ENCODE measurements around the gene ACTR3C.
"Not testable (repeated sequence)": the region's sequence is repeated elsewhere in the genome, so short reads cannot be mapped to it uniquely, and the experiment has no call there.

Gene ACTR3C

DNA sequence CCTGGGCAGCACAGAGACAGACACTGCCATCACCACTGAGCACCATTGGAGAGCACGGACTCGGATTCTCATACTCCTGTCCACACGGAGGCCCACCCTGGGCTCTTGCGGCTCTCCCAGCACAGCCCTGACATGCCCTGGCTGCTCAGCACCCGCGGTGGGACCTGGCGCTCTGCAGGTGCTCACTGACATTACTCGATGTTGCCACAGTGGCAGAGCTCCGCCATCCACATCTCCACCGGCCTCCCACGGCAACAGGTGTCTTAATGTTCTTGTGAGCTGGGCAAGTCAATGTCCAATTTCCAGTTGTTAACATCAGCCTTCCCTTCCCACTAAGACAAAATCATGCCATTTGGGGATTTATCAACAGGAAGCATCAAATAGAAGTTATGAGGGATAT, 45.0 kb downstream of the ACTR3C start:
- not testable (repeated sequence) for DNase-seq

DNA sequence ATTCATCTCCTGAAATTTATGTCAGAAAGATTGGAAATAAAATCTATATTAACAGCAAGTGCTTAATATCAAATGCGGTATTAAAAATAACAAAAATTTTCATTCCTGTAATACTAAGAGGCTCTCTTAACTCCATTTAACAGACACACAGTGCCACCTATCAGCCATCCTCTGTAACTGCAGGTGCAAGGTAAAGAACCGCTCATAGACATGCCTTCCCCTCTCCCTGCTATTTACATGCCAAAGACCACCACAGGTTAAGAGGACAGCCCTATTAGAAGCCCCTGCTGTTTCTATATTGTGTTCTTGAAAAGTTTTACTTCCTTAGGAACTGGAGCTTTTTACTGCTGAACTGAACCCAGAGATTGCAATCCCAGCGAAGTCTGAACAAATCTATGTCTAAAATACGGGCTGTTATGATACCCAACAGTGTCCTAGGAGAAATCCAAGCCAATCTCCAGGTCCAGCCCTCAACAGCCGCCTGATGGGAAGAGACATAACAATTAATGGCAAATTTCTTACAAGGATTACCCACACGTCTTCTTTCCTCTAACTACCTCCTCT, 47.1 kb downstream of the ACTR3C start:
- DNase-seq: peak; percentile 42

DNA sequence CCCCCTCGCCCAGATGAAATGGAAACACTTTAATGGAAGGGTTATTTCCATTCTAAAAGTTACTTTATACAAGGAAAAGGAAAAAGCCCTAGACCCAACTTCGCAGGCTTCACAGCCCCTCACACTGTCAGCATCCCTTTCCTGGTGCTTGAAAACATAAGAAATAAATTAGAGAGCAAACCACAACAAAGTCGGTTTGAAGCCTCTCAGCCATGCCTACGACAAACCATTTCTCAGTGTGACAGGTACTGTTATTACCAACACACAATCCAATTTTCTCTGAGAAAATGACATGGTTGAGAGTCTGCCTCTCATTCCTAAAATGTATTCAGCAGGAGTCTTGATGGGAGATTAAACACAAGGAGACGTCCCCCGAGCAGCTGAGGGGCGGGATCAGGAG, 51.4 kb downstream of the ACTR3C start:
- not testable (repeated sequence) for DNase-seq

- not testable (repeated sequence) for DNase-seq
Measured at GRCh38 chr7:150270101-150270824, 53.1 kb downstream of the ACTR3C start.

DNA sequence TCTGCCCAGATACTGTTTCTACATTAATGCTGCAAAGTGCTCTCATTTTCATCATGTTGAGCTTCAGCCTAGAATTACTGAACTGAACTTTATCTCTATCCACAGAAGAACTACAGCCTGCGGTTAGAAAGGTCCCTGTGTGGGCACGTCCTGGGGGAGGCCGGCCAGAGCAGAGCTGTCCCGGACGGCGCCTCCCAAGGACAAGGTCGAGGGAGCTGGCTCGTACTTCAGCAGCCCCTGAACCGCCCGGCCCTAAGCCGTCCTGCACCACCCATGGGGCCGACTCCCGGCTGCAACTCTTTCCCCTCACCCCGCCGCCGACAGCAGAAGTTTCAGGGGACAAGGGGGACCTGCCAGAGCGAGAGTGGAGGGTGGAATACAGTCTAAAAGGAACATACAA, 54.5 kb downstream of the ACTR3C start:
- DNase-seq: not testable (repeated sequence)

DNA sequence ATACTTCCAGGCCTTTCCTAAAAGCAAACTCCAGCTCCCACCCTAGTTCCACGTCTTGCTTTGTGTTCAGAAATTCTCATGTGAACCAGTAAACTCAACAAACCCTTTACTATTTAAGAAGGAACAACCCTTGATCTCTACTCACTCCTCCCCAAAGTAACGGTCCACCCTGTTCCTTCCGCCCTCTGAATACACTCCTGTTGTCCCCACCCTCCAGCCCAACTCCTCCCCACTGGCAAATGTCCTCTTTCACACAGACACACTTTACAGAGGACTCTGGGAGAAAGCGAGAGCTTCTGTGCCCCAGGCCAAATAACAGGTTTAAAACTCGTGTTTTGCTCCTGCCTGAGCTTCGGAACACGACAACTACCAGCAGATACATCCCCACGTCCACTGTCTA, 55.1 kb downstream of the ACTR3C start:
- not testable (repeated sequence) for DNase-seq

DNA sequence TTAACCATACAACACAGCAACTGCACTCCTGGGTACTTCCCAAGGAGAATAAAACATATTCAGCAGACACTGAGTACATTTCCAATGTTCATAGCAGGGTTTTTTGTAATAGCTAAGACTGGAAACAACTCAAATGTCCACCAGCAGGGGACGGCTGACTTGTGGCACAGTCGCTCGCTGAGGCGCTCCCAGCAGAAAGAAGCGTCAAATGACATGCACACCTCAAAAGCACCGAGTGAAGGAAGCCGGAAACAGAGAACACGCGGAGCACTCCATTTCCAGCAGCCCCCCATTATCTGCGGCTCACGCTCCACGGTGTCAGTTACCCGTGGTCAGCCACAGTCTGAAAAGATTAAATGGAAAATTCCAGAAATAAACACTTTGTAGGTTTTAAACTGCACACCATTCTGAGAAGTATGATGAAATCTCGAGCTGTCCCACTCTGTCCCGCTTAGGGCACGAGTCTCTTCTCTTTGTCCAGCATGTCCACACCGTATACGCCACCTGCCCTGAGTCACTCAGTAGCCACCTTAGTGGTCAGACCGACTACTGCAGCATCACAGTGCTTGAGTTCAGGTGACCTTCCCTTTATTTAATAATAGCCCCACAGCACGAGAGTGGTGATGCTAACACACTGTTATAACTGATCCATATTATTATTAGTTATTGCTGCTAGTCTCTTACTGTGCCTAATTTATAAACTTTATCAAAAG, 56.2 kb downstream of the ACTR3C start:
- DNase-seq: not testable (repeated sequence)

- DNase-seq: not testable (repeated sequence)
Measured at GRCh38 chr7:150262656-150263055, 60.7 kb downstream of the ACTR3C start.

GRCh38 chr7:150247745-150248144, 75.6 kb downstream of the ACTR3C start:
- not testable (repeated sequence) for DNase-seq

- DNase-seq: not testable (repeated sequence)
Measured at GRCh38 chr7:150245208-150245607, 78.1 kb downstream of the ACTR3C start.

GRCh38 chr7:150242935-150243334, 80.4 kb downstream of the ACTR3C start:
- DNase-seq: not testable (repeated sequence)

DNA sequence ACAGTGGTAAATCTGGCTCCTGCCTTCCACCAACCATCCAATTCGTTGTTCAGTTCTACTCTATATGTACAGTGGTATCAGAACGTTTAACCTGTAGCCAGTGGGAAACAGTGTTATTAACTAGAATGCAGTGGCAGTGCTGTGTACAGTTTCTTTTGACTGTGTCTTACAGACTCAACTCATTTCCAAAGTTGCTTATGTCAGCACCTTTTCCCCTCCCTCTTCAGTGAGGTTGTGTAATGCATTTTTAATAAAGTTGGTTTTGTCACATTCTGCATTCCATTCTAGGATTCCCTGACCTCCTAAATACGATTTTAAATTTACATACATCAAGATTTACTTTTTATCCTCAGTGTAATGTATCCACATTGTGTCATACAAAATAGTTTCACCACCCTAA, 97.9 kb downstream of the ACTR3C start:
- not testable (repeated sequence) for DNase-seq

DNA sequence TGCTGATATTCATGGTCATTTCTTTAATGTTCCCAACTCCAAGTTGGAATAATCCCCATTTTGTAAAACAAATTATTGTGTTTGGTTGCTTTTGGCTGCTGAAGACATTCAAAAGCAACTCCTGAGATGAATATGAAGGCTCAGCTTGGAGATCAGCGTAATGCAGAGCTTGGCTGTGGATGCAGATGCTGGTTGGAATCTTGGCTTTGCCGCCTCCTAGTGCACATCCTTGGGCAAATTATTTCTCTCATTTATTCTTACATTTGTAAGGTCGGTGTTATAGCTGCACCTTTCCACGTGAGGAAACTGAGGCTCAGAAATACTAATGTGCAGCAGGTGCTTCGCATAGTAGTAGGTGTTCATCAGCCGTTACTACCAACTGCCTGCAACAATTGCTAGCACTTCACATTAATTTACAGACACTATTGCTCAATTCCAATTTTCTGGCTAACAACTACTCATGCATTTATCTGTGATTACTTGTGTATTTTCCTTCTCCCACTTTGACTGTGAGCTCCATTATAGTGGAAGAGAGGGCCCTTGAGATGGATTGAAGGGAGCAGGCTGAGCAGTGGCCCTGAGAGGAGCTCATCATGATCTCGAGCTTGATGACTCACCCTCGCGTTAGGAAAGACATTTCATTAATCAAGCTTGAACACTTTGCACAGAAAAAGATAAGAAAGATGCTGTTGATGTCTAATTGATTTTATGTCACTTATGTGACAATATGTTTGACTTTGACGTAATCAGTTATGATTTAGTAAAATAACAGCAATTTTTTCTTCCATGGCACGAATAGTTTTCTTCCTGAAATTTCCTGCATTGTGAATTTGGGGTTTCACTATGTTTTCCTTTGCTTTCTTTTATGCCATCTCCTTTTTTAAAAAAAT, 101.0 kb downstream of the ACTR3C start:
- DNase-seq: not testable (repeated sequence)

GRCh38 chr7:150220673-150221181, 102.6 kb downstream of the ACTR3C start:
- DNase-seq: not testable (repeated sequence)

DNA sequence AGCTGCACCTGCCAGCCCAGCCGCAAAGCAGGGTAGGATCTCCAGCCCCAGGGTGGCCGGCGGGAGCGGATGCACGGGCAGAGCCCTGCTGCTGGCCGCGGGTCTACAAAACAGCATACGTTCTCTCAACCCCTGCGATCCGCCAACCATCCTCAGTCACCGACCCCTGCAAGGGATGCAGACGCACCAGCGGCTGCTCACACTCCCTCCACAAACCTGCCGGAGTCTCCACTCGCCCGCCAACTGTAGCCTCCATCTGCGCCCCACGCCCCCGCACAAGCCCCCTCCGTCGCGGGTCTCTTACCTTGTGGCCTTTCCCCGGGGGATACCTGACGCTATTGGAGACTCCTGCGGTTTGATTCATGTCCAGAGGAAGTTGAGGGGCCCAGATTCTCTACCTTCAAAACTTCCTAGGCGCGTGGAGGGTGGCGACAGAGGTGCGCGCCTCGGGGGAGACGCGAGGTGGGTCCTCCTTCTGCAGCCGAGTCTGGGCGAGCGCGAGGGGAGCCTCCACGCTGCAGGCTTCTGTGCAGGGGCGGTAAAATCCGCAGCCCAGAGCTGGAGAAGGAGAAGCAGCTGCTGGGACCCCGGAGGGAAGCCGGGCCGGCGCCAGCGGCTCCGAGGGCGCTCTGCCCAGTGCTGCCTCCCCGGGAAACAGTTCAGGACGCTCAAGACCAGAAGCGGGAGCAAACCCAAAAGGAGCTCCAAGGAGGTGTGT, 103.2 kb downstream of the ACTR3C start:
- DNase-seq: not testable (repeated sequence)

GRCh38 chr7:150206848-150207247, 116.5 kb downstream of the ACTR3C start:
- DNase-seq: not testable (repeated sequence)

DNA sequence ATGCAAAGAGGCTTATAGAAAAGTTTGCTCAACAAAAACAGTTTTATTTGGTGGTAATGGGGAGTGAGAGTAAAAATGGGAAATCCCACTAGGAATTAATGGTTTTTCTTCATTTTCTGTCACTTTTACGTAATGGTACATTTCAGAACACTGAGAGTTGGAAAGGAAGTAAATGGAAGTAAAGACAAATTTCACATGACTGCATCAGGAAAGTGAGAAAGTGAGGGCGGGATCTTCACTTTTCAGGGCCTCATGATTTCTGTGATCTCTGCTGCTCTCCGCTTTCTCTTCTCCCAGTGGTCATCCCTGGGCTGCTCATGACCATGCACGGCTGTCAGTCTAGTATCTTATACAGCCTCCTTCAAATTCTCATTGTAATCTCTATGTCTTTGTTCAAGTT, 117.5 kb downstream of the ACTR3C start:
- not testable (repeated sequence) for DNase-seq

GRCh38 chr7:150204577-150204976, 118.8 kb downstream of the ACTR3C start:
- DNase-seq: not testable (repeated sequence)

- not testable (repeated sequence) for DNase-seq
Measured at GRCh38 chr7:150202894-150203293, 120.5 kb downstream of the ACTR3C start.
